GM18508 (cell line): ENCODE measurements around the gene VPS16.

Experiments
- ATAC-seq: cut with Tn5 transposase; IDR thresholded peaks from one replicate; pipeline ENCODE4 v1.9.1; 2021; ENCODE audit warnings: moderate number of reproducible peaks; ENCODE audit not compliant: insufficient read depth, unreplicated experiment

Gene VPS16

GRCh38 chr20:2840138-2840966, at the start of gene VPS16, which contains the start of gene PCED1A:
Gene VPS16, plus strand, starts transcription at chr20:2840745. Its CDS starts 30 bp downstream, at chr20:2840775.
Gene PCED1A, minus strand, starts transcription at chr20:2840655. Its CDS starts 743 bp downstream, at chr20:2839912.
- no peak for ATAC-seq

- no peak for ATAC-seq
Observed at GRCh38 chr20:2793471-2793870, 47.1 kb upstream of the VPS16 start.

- no peak for ATAC-seq
Observed at GRCh38 chr20:2794202-2794748, 46.3 kb upstream of the VPS16 start.

- no peak for ATAC-seq
Observed at GRCh38 chr20:2794866-2795447, 45.6 kb upstream of the VPS16 start.

GRCh38 chr20:2795451-2795850, 45.1 kb upstream of the VPS16 start:
- no peak for ATAC-seq

- no peak for ATAC-seq
Observed at GRCh38 chr20:2796011-2796660, 44.4 kb upstream of the VPS16 start.

- no peak for ATAC-seq
Observed at GRCh38 chr20:2797136-2797983, 43.2 kb upstream of the VPS16 start.

GRCh38 chr20:2798095-2798805, 42.3 kb upstream of the VPS16 start:
- no peak for ATAC-seq

GRCh38 chr20:2798814-2799213, 41.7 kb upstream of the VPS16 start:
- ATAC-seq: no peak

- ATAC-seq: no peak
Observed at GRCh38 chr20:2799271-2799670, 41.3 kb upstream of the VPS16 start.

- no peak for ATAC-seq
Observed at GRCh38 chr20:2799688-2800520, 40.6 kb upstream of the VPS16 start.

- ATAC-seq: no peak
Observed at GRCh38 chr20:2800521-2801285, 39.8 kb upstream of the VPS16 start, which contains the start of gene CPXM1. Gene CPXM1, minus strand, starts transcription at chr20:2800627. Its CDS starts 55 bp downstream, at chr20:2800572.

- no peak for ATAC-seq
Observed at GRCh38 chr20:2801286-2801728, 39.2 kb upstream of the VPS16 start.

GRCh38 chr20:2804041-2804828, 36.3 kb upstream of the VPS16 start:
- no peak for ATAC-seq

GRCh38 chr20:2804852-2805688, 35.5 kb upstream of the VPS16 start:
- ATAC-seq: no peak
